Ovary (tissue), 9 donors: ENCODE results near the gene ANXA10. TPM values are rescaled to one million over a fixed set of nuclear protein-coding genes. Genes with fewer than 3 reads are reported as not detected.

ENCODE experiments used
- DNase-seq, 5 donors: peaks; one replicate each; pipeline ENCODE4 v3.0.0-alpha.2; 2019 to 2020
- H3K27ac ChIP-seq, 2 donors: fragments of 200-600 bp; one replicate each; pipeline versions ENCODE4 v1.5.1 to v1.8.0; 2019 to 2022
- H3K27me3 ChIP-seq: fragments of 200-600 bp; one replicate; pipeline ENCODE4 v1.8.0; 2022
- H3K36me3 ChIP-seq: fragments of 200-600 bp; sonication (generic); one replicate; pipeline ENCODE4 v1.5.1; 2019
- H3K4me1 ChIP-seq: one replicate; pipeline ENCODE4 v1.8.1; 2013; ENCODE audit warnings: mild to moderate bottlenecking, moderate library complexity; ENCODE audit not compliant: insufficient read depth
- H3K4me3 ChIP-seq: fragments of 200-600 bp; sonication (generic); one replicate; pipeline ENCODE4 v1.5.1; 2017
- H3K9me3 ChIP-seq, 2 donors: fragments of 200-600 bp in 1 of 2; sonication (generic) in 1 of 2; one replicate each; pipeline versions ENCODE4 v1.5.1 to v1.8.1; 2013 to 2019; ENCODE audit warnings: mild to moderate bottlenecking in 1 of 2, moderate library complexity in 1 of 2
- EP300 ChIP-seq: sonication (generic); formaldehyde crosslinking; IDR thresholded peaks from one replicate; pipeline ENCODE4 v1.6.1; 2017; ENCODE audit warnings: antibody characterized with exemption
- POLR2A ChIP-seq: fragments of 450-650 bp; IDR thresholded peaks from one replicate; pipeline ENCODE4 v1.6.1; 2017; ENCODE audit warnings: antibody characterized with exemption, mild to moderate bottlenecking, moderate library complexity
- WGBS, 3 donors: extraction: QIAGEN DNeasy Blood & Tissue Kit in 1 of 3; methylation state at CpG; one replicate each; pipeline versions ENCODE4 v1.1.5 to v1.1.7; 2013 to 2017; 5-methylcytosine and 5-hydroxymethylcytosine counted together
- intact Hi-C, 4 donors: fragments of 100-400 bp; cut with DNase I; formaldehyde crosslinking; loops; one replicate each; pipeline versions ENCODE4 v1.11.0 to v1.15.1; 2022 to 2023
- polyA plus RNA-seq, 2 donors: library from polyadenylated mRNA; stranded (reverse); fragments of 200-250 nt in 1 of 2; fragments of 350-450 nt in 1 of 2; fragmentation: Illumina TruSeq in 1 of 2; extraction: RNeasy Lipid Tissue Mini Kit (QIAGEN cat#74804) in 1 of 2; gene quantifications; one replicate each; pipeline ENCODE4 v1.2.3, GENCODE V29; 2013 to 2014
- total RNA-seq, 7 donors: library from RNA; depleted of rRNA in 2 of 7; stranded (reverse); fragments of >200 nt in 2 of 7; fragmentation: NEBNext Ultra II Directional in 3 of 7; extraction: Animal tissue kit (Norgen Biotek cat#: 25700) in 3 of 7; gene quantifications; one replicate each; pipeline versions ENCODE4 v1.1.0 to v1.2.4, GENCODE V29; 2016 to 2023
- TF ChIP-seq, protein P1 (sequence below), 3 donors: fragments of 450-650 bp in 2 of 3; fragments of 200-600 bp in 1 of 3; IDR thresholded peaks; one replicate each; pipeline versions ENCODE4 v1.5.1 to v1.8.0; 2016 to 2022; ENCODE audit warnings: antibody characterized with exemption in 3 of 3, mild to moderate bottlenecking in 1 of 3
- donor health status: DM: no; HTN: no; CAD: no; lungs with moderate emphysema.
- donor health status: DM: no; HTN: no; CAD: no.
- donor health status: Bipolar disorder and iron deficiency.
- donor health status: DM: yes; HTN: yes; CAD: no.
- donor health status: DM: no; HTN: no; CAD: no.
- donor health status: DM: yes; HTN: yes; CAD: no.

ANXA10 gene
- total and polyA plus RNA-seq, 9 donors, result 0.08 to 0.47 (median 0.28) TPM; not detected in 6

GRCh38 chr4:168139336-168139735, 47.0 kb downstream of the ANXA10 start:
- no peaks in the 10 kb centered on the region for H3K27me3 ChIP-seq
- TF ChIP-seq POLR2A, result no peak
- TF ChIP-seq, protein P1, sequence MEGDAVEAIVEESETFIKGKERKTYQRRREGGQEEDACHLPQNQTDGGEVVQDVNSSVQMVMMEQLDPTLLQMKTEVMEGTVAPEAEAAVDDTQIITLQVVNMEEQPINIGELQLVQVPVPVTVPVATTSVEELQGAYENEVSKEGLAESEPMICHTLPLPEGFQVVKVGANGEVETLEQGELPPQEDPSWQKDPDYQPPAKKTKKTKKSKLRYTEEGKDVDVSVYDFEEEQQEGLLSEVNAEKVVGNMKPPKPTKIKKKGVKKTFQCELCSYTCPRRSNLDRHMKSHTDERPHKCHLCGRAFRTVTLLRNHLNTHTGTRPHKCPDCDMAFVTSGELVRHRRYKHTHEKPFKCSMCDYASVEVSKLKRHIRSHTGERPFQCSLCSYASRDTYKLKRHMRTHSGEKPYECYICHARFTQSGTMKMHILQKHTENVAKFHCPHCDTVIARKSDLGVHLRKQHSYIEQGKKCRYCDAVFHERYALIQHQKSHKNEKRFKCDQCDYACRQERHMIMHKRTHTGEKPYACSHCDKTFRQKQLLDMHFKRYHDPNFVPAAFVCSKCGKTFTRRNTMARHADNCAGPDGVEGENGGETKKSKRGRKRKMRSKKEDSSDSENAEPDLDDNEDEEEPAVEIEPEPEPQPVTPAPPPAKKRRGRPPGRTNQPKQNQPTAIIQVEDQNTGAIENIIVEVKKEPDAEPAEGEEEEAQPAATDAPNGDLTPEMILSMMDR (IDR thresholded peaks at IDR 0.05), result no peak
- no peak for TF ChIP-seq EP300
- H3K36me3 ChIP-seq, result no peaks in the 10 kb centered on the region
- intact Hi-C loops, result no loop called here
- H3K9me3 ChIP-seq, result no peaks in the 10 kb centered on the region
- H3K4me3 ChIP-seq, result no peak overlapping the region
- H3K27ac ChIP-seq, result no peak overlapping the region
- WGBS, 3 donors, result 82 to 90% (median 83%) methylated on average over 5 of the region's 5 CpGs
- DNase-seq, result no peak
- H3K4me1 ChIP-seq, result no peaks in the 10 kb centered on the region

DNA sequence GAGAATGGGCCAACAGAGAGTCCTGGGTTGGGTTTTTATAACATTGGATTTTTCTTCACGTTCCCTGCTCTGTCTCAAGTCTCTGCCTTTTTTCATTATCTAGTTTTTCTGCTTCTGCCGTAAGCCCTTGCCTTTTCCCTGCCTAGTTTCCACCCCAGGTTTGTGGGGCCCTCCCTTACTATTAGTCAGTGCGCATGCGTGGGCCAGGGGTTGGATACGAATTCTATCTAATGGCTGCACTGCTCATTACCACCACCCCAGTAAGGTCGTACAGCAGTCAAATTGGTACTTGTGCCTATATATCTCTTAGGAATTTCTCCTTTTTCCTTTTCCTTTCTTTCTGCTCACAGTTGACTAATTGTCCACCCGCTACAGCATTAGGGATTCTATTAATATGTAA, 49.4 kb downstream of the ANXA10 start:
- no peak for TF ChIP-seq POLR2A
- TF ChIP-seq EP300, result no peak
- TF ChIP-seq, protein P1 (IDR thresholded peaks at IDR 0.05), result no peak
- H3K36me3 ChIP-seq, result no peaks in the 10 kb centered on the region
- intact Hi-C loops, result no loop called here
- DNase-seq, result no peak
- H3K9me3 ChIP-seq, result no peaks in the 10 kb centered on the region
- H3K4me3 ChIP-seq, result no peak overlapping the region
- H3K27ac ChIP-seq, result no peak overlapping the region
- 94 to 95% (median 94%) methylated on average over 7 of the region's 7 CpGs for WGBS, 3 donors
- H3K4me1 ChIP-seq, result no peaks in the 10 kb centered on the region
- no peaks in the 10 kb centered on the region for H3K27me3 ChIP-seq

DNA sequence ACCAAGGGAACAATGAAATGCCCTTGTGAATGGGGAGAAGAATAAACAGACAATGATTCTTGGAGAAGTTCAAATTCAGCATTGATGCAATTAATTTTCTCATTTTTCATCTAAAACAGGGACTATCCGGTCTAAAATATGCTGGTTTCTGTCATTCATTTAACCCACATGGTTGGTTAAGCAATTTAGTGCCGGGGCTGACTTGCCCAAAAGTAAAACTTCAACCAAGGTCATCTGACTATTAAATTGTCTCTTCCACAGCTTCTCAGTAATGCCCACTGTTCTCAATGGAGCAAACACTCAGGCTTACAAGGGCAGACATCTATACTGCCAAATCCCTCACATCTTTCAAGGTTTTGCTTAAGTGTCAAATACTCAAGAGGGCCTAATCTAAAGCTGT, 51.3 kb downstream of the ANXA10 start:
- Histone ChIP-seq H3K36me3 (no peaks in the 10 kb centered on the region), H3K4me1 (no peaks in the 10 kb centered on the region), H3K4me3 (no peak overlapping the region), H3K27me3 (no peaks in the 10 kb centered on the region), H3K27ac (no peak overlapping the region), H3K9me3 (no peaks in the 10 kb centered on the region)
- TF ChIP-seq, protein P1 (IDR thresholded peaks at IDR 0.05), result no peak
- WGBS, 3 donors, result 78 to 88% (median 87%) methylated on average over 2 of the region's 2 CpGs
- no peak for DNase-seq
- intact Hi-C loops, result no loop called here

DNA sequence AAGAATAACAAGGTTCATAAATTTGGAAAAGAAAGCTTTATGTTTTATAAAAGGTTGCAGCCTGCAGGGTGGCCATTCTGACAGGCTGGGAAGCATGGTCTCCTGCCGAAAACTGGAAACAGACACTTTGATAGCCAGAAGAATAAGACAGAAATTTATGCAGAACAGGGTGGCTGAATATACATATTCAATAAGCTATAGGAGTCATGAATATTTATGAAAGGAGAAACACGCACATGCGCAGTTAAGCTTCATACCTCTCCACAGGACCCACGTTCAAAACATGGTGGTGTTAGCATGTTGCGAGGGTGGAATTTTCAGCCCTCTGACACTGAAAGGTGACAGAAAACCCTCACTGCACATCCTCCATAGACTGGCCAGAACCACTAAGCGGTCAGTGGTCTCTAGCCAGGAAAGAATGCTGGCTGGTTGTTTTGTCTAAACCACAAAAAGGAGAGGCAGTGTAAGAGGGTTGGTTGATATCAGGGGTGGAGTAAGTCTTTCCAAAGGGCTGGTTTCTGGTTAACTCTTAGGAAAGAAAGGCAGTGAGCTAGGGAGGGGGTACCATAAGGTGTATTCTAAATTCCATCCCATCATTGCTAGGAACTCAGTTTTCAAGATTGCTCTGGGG, 58.2 kb downstream of the ANXA10 start:
- Histone ChIP-seq H3K9me3 (no peaks in the 10 kb centered on the region), H3K27ac (no peak overlapping the region), H3K27me3 (no peaks in the 10 kb centered on the region), H3K4me1 (no peaks in the 10 kb centered on the region), H3K36me3 (no peaks in the 10 kb centered on the region), H3K4me3 (no peak overlapping the region)
- DNase-seq, result no peak
- intact Hi-C loops, result no loop called here
- TF ChIP-seq EP300 (no peak), POLR2A (no peak)
- TF ChIP-seq, protein P1 (IDR thresholded peaks at IDR 0.05), result no peak
- WGBS, 3 donors, result 60 to 77% (median 61%) methylated on average over 6 of the region's 6 CpGs
